NCI-H748 treated with DMSO at 0.1 percent for 48 hours (cell line): ENCODE results near the gene C10orf143.
"Not testable (repeated sequence)": the region's sequence is repeated elsewhere in the genome, so short reads cannot be mapped to it uniquely, and the experiment has no call there.

Experiments
- DNase-seq: peaks from one replicate; lab custom pipeline; 2025; lab: John Stamatoyannopoulos, UW

Gene C10orf143

DNA sequence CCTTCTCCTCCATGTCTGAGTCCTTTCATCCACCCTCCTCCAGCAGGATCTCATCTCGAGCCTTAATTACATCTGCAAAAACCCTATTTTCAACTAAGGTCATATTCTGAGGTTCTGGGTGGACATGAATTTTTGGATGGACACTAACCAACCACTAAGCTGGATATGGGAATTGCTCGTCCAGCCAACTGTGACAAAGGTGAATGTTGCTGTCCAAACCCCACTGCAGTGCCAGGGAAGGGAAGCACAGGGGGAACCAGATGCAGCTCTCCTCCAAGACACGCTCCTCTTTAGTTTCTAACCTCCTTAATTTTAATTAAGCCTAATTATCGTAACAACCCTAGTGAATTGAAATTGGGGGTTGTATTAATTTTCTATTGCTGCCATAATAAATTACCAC lies 81.4 kb downstream of the C10orf143 start:
- no peak for DNase-seq

DNA sequence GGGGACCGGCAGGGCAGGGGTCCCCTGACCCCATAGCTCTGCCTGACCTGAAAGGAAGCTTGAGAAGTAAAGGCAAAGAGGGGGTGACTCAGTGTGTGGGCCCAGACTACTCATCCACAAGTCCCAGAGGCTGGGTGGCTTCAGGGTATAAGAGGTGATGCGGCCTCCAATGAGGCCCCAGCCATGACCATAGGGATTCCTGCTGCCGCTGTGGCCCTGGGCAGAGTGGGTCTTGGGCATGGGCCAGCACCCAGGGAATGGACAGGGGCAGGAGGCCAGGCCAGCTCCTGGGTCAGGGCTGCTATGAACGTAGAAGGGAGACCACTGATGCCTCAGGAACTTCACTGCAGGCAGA lies 82.2 kb downstream of the C10orf143 start:
- DNase-seq: no peak

DNA sequence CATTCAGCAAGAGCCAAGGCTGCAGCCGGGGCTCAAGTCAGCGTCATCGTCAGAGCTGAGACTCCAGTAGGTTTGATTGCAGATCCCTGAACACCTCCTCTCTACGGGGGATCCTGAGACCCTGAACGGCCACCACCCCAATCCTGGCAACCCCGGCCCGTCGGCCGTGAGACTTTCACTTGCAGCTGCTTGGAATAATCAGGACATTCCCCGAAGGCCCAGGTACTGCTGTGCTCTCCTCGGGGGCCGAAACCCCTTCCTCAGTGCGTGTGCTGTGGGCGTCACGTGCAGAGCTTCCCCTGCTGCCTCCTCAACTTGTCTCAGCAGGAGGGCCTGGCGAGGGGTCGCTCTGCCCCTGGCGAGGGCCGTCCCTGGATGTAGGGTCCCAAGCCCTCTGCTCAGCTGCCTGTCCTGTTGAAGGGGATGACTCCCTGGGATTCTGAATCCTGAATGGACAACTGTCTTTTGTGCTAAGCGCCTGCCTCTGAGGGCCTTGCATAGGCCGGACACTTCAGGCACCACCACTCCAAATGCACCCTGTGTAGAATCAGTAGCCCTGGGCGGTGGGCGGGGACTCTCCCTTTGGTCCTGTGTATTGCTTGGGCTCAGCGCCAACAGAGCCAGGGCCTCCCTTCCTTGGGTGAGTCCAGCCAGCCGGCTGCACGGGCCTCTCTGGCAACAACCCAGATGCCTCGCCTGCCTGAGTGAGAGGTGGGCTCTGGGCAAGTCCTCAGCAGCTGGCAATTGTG lies 82.7 kb downstream of the C10orf143 start:
- no peak for DNase-seq

DNA sequence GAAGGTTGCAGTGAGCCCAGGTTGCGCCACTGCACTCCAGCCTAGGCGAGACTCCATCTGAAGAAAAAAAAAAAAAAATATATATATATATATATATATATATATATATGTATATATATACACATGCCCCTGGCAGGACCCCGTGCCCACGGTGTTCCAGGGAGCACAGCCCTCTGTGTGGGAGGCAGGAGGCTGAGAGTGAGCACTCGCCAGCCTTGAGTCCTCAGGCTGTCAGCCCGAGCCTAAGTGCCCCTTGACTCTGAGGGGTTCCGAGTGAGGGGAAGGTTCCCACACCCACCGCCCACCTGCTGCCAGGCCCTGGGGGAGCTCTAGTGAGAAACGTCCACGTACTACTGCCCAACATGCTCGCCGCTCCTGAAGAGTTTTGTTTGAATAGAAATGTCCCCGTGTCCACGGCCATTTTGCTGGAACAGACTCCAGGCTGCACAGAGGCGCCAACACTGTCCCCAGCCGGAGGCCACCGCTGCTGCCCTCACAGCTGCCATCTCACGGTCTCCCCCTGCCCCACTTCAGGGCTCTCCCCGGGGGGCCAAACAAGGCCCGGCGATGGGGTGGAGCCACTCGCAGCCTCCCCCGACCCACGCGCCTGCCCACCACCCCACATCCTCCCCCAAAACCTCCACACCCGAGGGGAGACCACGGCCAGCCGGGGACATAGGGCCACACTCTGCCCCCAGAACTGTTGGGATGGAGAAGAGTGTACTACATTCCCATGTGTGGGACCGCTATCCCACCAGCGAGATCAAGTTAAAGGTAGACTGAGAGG lies 83.8 kb downstream of the C10orf143 start:
- no peak for DNase-seq

DNA sequence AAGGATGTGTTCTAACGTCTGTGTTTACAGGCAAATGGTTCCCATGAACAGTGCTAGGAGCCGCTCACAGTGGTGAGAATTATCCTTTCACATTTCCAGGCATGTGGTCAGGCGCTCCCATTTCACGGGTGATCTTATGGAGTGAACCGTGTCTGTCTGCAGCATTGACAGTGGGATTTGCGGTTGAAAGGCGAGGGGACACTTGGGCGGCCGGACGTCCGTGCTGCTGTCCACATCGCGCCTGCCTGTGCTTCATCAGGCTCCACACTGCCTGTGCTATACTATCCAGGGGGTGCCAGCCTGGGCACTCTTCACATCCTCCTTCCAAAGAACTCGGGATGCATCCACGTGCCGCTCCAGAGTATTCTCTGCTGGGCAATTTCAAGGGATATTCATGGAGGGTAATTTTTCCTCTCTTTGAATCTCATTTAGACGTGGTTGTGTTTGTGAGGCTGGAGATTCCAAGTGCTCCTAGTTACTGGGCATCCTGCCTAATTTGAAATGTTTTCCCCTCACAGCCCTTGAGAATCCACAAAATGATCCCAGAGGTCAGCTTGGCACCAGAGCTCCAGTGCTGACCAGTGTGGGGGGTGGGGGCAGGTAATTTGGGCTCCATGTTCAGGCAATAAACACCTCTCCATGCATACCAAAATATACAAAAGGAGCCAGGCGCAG lies 84.7 kb downstream of the C10orf143 start:
- no peak for DNase-seq

DNA sequence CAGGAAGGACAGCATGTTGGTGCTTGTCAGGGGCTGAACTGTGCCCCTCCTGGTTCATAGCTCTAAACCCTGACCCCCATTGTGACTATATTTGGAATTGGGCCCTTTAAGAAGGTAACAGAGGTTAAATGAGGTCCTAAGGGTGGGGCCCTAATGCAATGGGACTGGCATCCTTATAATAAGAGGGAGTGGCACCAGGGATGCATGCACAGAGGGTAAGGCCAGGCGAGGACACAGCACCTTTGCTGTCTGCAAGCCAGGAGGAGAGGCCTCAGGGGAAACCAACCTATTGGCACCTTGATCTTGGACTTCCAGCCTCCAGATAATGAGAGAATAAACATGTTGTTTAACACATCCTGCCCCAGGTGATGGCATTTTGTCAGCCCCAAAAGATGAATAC lies 85.3 kb downstream of the C10orf143 start:
- no peak for DNase-seq

DNA sequence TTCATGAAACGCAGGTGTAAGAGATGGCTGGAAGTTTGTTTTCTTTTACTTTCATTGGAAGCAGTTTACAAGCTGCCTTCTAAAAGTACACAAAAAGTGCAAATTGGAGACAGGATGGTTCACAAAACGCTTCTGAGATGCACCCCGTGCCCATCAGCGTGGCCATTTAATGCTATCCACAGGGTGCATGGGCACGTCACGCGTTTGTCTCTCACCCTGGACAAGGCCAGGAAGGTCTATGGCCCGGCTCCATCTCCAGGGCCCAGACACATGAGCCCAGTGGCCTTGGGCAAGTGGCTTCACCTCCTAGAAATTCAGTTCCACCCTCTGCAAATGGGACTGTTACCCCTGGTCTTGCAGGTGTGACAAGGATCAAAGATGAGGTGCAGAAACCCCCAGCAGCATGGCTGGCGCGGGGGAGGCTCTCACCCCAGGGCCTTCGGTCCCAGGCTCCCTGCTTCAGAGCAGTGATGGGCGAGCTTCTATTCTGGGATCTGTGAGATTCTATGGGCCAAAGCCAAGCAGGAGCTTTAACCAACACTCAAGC lies 85.8 kb downstream of the C10orf143 start:
- DNase-seq: no peak

DNA sequence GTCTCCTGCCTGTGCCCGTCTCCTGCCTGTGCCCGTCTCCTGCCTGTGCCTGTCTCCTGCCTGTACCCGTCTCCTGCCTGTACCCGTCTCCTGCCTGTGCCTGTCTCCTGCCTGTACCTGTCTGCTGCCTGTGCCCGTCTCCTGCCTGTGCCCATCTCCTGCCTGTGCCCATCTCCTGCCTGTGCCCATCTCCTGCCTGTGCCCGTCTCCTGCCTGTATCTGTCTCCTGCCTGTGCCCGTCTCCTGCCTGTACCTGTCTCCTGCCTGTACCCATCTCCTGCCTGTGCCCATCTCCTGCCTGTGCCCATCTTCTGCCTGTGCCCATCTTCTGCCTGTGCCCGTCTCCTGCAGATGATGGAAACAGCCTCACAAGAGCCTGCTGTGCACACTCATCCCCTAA lies 86.3 kb downstream of the C10orf143 start:
- not testable (repeated sequence) for DNase-seq

DNA sequence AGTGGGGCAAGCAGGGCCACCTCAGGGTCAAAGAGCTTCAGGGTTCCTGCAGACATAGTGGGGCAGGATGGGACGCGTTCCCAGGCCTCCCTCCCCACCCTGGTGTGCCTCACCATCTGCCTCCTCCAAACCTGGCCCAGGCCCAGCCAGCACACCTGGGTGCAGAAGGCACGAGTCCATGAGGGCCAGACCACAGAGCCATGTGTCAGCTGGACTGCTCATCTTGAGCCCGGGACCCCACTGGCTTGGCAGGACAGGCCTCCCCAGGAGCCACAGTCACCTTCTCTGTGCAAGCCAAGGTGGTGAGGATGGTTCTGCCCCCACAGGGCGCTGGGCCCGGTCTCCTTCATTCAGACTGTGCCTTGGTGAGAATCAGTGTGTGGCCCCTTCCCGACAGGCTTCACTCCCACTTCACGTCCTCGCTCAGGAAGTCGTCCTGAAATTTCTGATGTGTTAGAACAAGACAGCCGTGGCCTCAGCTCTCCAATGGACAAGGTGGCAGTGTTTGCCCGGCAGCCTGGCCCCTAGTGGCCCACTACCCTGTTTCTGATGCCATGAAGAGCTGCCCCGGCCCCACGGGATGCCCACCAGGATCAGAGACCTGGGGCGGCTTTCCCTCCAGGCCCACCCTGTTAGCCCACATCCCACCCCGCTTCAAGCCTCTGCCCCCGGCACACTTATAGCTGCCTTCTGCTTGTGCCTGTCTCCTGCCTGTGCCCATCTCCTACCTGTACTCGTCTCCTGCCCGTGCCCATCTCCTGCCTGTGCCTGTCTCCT lies 87.0 kb downstream of the C10orf143 start:
- DNase-seq: no peak

DNA sequence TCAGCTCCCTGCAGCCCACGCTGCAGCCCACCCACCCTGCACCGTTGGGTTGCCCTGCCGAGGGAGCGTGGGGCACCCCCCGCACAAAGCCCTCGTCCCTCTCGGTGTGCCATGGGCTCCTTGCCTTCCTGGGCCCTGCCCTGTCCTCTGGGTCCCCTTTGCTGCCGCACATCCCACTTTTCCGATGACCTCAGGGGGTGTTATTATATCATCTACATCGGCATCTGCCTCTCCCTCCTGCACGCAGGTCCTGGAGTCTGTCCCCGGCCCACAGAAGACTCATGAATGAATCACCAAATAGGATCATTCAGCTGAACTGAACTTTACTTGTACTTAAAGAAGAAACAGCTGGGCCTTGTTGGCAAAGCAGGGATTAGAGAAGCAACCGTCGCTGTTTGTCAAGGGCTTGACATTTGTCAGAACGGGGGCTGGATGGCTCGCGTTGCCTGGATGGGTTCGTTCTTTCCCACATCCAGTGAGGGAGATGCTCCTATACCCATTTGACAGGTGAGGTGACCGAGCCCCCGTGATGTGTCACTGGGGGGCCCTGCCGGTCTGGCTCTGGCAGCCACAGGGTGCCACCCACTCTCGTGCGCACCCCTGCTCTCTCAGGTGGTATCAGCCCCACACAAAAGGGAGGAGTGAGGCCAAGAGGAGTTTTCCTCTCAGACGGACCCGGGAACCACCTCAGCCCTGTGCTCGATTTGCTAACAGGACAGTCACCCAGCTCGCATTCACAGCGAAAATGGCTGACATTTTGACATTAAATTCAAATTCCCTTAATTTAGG lies 87.9 kb downstream of the C10orf143 start:
- no peak for DNase-seq

DNA sequence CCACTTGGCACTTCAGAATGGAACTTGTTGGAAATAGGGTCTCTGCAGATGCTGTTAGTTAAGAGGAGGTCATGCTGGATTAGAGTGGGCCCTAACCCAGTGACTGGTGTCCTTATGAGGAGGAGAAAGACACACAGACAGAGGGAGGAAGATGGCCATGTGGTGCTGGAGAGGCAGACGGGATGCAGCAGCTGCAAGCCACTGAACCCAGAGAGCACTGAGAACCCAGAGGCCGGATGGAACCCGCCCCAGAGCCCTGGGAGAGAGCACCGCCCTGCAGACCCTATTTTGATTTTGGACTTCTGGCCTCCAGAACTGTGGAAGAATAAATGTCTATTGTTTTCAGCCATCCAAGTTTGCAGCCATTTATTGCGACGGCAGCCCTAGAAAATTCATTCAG lies 88.5 kb downstream of the C10orf143 start:
- no peak for DNase-seq

DNA sequence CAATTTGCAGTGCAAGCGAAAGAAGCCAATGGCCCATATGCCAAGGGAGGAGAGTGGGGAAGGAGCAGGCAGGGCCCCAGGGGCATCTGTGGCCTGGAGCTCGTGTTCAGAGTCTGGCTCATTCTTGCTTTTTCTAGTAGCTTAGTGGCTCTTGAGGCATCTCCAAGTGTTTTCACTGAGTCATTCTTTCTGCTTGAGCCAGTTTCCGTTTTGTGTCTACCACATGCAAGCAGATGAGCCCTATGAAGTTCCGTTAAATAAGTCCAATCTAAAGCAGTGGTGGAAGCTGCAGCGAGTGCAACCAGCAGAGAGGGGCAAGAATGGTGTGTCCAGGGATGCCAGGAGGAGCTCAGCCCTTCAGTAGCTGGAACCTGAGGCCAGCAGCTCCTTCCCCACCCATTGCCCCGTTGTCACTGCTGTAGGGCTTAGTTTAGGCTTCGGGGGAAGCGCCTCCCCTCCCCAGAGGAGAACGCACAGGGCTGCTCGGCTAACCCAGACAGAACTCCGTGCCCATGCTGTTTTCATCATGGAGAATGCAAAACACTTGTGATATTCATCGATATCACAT lies 89.2 kb downstream of the C10orf143 start:
- no peak for DNase-seq

DNA sequence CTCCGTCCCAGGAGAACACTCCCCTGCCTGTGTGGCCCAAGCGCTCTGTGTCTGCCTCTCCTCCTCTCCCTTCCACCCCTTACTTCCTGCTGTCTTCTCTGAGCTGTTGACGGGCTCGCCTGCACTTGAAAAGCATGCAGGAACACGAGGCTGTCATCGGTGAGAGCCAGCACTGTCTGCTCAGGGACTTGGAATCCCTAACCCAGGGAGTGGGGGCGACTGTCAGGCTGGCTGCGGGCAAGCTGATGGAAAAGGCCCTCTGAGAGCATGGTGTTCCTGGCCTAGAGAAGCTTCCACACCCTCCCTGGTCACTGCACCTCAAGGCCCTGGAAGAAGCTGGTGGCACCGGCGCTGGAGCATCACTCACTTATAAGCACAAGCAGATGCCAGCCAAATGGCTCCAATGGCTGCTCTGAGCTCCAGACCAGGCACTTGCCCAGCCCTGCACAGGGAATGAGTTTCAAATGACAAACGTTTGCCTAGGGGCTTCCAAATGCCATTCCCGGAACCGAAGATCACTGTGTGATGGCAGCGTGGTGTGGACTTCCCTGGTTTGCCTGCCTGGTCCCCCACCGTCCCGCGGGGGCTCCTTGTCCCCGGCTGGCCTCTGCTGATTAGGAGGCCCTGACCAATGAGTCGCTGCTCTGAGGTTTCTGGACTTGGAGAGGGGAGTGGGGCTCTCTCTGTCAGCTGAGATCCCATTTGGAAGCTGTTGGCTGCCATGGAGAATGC lies 89.8 kb downstream of the C10orf143 start:
- no peak for DNase-seq

DNA sequence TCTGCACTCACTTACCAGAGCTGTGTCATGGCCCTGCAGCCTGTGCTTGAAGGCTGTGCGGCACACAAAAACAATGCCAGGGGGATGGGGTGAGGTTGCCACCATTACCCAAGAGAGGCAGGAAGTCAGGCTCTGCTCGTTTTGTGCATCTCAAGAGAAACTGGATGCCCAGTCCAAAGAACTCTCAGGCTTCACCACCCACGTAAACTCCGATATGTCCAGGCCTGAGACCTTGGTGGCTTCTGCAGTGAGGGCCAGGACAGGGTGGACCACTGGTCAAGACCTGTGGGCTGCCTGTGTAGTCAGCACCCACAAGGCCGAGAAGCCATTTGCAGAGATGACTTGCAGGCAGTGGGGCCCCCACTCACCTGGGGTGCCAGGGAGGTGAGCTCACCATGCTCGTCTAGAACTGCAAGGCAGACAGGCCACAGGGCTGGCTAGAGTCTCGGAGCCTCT lies 91.9 kb downstream of the C10orf143 start:
- no peak for DNase-seq

DNA sequence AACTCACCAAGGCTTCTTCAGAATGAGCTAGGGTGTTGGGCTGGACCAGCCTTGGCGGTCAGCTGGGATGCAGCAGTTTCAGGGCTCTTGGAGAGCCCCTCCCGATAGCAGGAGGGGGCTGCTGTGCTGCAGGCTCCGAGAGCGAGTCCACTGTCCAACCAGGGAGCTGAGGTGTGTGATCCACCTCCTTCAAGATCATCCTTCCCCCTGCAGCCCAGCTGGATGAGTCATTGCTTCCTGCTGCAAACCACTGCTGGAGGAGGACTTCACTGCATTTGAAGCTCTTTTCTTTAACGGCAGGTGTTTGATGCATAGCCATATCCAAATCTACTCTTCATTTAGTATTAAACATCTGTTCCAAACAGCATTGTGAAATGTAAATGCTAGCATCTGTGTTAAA lies 92.4 kb downstream of the C10orf143 start:
- no peak for DNase-seq

DNA sequence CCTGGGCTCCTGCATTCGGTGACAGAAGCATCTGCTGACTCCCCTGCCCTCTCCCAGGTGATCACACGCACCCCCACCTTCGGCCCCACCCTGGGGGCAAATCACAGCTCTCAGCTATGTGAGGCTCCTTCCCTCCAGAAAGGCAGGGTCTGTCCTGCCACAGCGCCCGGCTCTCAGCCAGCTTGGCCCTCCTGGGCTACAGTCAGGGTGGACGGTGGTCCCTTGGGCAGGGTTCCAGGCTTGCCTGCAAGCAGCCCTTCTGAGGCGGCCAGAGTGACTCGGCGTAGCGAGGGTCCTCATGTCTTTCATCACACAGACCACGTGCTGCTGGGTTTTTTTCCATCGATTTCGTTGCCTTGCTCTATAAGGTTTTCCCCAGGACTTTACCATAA lies 93.0 kb downstream of the C10orf143 start:
- no peak for DNase-seq

DNA sequence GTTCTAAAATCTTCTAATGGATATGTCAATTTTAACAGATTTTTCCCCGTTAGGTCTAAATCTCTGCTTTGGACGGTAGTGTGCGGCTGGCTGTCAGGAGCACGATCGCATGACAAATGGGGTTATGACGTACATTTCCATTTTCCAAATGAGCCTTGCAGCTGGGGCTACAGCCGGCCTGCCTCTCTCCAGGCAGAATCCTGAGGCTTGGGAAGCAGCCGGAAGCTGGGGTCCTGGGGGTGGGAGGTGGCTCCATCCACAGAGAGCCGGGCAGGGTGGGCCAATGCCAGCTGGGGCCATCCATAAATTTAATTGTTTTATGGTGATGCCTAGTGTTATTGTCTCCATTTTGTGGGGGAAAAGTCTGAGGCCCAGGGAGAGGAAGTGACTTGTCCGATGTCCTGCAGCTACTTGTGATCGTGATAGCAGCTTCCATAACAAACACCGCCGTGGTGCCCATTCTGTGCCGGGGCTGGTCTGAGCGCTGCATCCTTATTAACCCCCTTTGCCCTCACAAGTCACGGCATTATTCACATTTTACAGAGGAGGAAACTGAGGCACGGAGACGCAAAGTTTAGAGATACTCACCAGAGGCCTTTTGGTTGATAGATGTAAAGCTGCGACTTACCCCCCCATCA lies 93.5 kb downstream of the C10orf143 start:
- no peak for DNase-seq

DNA sequence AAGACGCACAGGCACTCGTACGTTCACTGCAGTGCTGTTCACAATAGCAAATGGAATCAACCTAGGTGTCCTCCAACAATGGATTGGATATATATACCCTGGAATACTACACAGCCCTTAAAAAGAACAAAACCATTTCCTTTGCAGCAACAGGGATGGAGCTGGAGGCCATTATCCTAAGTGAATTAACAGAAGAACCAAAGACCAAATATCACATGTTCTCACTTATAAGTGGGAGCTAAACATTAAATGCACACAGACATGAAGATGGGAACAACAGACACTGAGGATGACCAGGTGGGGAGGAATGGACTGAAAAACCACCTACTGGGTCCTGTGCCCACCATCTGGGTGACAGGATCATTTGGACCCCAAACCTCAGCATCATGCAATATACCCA lies 94.5 kb downstream of the C10orf143 start:
- no peak for DNase-seq

DNA sequence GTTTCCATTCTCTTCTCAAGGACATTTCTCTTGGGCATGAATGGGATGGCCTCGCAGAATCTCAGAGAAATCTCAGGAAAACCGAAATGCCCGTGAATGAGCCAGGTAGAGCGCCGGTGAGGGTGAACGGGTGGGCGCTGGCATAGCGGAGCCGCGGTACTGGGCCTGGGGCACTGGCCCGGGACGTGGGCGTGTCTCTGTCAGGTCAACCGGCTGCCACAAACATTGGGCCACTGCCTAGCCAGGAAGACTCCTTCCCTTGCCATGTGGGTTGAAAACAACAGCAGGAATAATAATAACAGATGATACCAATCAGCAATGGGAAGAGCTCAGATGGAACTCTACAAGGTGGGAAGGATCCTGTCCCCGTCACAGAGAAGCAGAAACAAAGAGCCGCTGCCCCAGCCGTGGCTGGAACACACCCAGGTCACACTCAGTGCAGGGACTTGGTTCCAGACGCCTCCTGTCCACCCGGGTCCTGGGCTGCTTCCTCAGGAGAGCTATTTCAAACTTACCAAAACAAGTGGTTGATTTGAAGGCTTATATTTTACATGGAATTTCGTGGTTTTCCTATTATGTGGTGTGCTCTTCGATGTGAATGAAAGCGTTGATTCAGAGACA lies 95.4 kb downstream of the C10orf143 start:
- no peak for DNase-seq
